ENCODE measurements around the gene PRM1. TPM values are rescaled to one million over a fixed set of nuclear protein-coding genes. Genes with fewer than 3 reads are reported as not detected.

The PRM1 gene
- total RNA-seq, 1 donor from 2014 or later, result not detected

DNA sequence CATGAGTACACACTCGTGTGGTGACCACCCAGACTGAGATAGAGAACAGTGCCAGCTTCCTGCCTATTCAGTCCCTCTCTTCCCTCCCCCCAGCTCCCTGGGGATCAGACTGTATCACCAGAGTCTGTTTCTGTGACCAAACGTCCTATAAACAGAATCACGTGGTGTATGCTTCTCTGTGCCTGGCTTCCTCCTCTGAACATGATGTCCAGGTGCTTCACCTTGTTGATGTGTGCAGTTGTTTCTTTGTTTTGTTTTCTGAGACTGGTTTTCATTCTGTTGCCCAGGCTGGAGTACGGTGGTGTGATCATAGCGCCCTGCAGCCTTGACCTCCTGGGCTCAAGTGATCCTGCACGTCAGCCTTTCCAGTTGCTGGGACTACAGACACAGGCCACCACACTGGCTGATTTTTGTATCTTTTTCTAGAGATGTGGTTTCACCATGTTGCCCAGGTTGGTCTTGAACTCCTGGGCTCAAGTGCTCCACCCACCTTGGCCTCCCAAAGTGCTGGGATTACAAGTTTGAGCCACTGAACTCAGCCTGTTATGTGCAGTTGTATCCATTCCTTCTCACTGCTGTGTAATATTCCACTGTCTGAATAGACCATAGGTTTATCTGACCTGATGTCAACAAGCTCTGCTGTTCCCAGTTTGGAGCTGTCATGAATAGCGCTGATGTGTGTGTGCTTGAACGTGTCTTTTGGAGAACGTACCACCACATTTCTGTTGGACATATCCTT is 28.9 kb upstream of the PRM1 start:
- Mint-ChIP-seq H3K27ac (ENCODE audit: unreplicated experiment) (no peak overlapping the region), H3K27me3 (ENCODE audit: unreplicated experiment) (peaks cover 3% of the 10 kb centered on the region), H3K36me3 (ENCODE audit: unreplicated experiment) (no peaks in the 10 kb centered on the region), H3K4me3 (ENCODE audit: unreplicated experiment) (no peak overlapping the region), H3K9me3 (ENCODE audit: unreplicated experiment) (peaks cover 1% of the 10 kb centered on the region), H3K4me1 (ENCODE audit: low read depth, unreplicated experiment) (peaks cover 4% of the 10 kb centered on the region)
- no peak for DNase-seq
- TF ChIP-seq, protein P1, sequence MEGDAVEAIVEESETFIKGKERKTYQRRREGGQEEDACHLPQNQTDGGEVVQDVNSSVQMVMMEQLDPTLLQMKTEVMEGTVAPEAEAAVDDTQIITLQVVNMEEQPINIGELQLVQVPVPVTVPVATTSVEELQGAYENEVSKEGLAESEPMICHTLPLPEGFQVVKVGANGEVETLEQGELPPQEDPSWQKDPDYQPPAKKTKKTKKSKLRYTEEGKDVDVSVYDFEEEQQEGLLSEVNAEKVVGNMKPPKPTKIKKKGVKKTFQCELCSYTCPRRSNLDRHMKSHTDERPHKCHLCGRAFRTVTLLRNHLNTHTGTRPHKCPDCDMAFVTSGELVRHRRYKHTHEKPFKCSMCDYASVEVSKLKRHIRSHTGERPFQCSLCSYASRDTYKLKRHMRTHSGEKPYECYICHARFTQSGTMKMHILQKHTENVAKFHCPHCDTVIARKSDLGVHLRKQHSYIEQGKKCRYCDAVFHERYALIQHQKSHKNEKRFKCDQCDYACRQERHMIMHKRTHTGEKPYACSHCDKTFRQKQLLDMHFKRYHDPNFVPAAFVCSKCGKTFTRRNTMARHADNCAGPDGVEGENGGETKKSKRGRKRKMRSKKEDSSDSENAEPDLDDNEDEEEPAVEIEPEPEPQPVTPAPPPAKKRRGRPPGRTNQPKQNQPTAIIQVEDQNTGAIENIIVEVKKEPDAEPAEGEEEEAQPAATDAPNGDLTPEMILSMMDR (IDR thresholded peaks at IDR 0.05; ENCODE audit: partially characterized antibody, unreplicated experiment), result no peak

DNA sequence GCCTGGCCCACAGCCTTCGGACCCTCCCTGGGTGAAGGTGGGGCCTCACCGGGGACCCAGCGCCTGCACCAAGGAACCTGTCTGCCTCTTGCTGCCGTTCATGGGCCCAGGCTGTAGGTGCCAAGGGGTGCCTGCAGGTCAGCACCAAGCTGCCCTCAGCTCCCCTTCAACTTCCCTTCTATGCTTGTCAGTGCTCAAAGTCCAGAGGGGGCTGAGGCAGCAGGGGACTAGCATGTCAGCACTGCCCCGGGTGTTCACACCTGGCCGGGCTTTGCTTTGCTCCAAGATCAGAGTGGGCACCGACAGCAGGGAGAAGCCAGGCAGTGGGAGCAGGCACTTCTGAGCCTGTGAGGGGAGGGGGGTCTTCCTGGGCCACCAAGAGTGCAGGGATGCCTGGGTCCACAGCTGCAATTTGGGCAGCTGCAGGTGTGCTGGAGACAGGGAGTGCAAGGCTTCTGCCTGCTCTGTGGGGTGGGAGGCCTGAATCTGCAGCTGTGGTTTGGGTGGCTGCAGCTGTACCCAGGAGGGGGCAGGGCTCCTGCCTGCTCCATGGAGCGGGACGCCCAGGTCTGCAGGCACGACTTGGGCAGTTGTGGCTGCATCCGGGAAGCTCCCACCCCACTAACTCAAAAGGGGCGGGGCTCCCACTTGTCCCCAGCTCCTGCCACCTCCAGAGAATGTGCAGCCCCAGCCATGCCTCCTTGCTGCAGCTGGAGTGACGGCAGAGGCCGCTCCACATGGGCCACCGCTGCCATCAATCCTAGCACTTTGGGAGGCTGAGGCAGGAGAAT is 27.6 kb upstream of the PRM1 start:
- Mint-ChIP-seq H3K4me3 (ENCODE audit: unreplicated experiment) (no peak overlapping the region), H3K9me3 (ENCODE audit: unreplicated experiment) (peaks cover 1% of the 10 kb centered on the region)
- DNase-seq, result no peak

DNA sequence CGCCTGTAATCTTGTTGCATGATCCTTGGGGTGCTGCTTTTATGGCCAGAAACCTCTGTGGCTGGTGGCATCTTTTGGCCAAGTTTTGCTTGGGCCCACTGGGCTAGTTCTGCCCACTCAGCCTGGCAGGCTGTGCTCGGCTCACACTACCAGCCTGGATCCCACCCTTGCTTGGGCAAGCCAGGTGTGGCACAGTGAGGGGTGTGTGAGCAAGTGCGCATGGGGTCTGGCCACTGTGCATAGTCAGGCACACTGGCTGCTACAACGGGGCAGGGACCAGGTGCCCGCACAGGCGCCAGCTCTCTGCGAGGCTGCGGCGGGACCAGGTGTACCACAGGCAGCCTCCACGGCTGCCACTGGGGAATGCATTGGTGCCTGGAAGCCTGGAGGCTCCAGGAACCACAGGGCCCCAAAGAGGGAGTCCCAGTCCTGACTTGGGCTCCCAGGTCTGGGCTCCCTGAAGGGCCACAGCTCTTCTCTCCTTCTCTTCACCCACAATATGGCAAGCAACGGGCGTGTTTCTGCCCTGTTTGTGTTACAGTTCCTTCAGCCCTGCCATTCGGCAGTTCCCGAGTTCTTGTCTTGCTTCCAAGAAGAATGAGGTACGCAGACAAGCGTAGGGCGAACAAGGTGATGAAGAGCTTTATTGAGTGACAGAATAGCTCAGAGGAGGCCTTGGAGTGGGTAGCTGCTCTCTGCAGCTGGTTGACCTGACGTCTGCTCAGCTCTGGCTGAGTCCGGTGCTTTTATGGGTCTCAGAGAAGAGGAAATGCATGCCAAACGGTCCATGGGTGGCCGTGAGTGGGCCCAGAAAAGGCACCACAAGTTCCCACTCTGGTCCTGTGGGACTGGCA is 26.7 kb upstream of the PRM1 start:
- H3K4me1 Mint-ChIP-seq (ENCODE audit: low read depth, unreplicated experiment), result peaks cover 3% of the 10 kb centered on the region
- H3K9me3 Mint-ChIP-seq (ENCODE audit: unreplicated experiment), result peaks cover 1% of the 10 kb centered on the region
- H3K27me3 Mint-ChIP-seq (ENCODE audit: unreplicated experiment), result peaks cover 1% of the 10 kb centered on the region
- H3K27ac Mint-ChIP-seq (ENCODE audit: unreplicated experiment), result no peak overlapping the region
- DNase-seq, result no peak
- no peaks in the 10 kb centered on the region for H3K36me3 Mint-ChIP-seq (ENCODE audit: unreplicated experiment)
- TF ChIP-seq, protein P1 (IDR thresholded peaks at IDR 0.05; ENCODE audit: partially characterized antibody, unreplicated experiment), result no peak
- no peak overlapping the region for H3K4me3 Mint-ChIP-seq (ENCODE audit: unreplicated experiment)

More for the DNA sequence above, 27.6 kb upstream of the PRM1 start:
- no peak overlapping the region for H3K27ac Mint-ChIP-seq (ENCODE audit: unreplicated experiment)
- no peaks in the 10 kb centered on the region for H3K36me3 Mint-ChIP-seq (ENCODE audit: unreplicated experiment)
- H3K27me3 Mint-ChIP-seq (ENCODE audit: unreplicated experiment), result peaks cover 2% of the 10 kb centered on the region
- H3K4me1 Mint-ChIP-seq (ENCODE audit: low read depth, unreplicated experiment), result peaks cover 4% of the 10 kb centered on the region
- TF ChIP-seq, protein P1 (IDR thresholded peaks at IDR 0.05; ENCODE audit: partially characterized antibody, unreplicated experiment), result no peak

DNA sequence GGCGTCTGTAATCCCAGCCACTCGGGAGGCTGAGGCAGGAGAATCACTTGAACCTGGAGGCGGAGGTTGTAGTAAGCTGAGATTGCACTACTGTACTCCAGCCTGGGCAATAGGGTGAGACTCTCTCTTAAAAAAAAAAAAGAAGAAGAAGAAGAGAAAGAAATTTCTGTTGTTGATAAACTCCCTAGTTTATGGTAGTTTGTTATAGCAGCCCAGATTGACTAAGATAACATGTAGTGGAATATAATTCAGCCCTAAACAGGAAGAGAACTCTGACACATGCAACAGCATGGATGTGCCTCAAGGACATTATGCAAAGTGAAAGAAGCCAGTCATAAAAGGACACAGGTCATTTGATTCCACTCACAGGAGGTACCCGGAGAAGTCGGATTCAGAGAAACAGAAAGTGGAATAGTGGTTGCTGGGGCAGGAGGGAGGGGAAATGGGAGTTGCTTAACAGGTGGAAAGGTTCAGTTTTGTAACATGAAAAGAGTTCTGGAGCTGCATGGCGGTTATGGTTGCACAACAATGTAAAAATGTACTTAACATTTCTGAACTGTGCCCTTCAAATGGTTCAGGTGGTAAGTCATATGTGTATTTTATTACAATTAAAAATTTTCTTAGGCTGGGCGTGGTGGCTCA is 26.0 kb upstream of the PRM1 start:
- H3K27me3 Mint-ChIP-seq (ENCODE audit: unreplicated experiment), result peaks cover 1% of the 10 kb centered on the region
- H3K4me1 Mint-ChIP-seq (ENCODE audit: low read depth, unreplicated experiment), result peaks cover 2% of the 10 kb centered on the region
- TF ChIP-seq, protein P1 (IDR thresholded peaks at IDR 0.05; ENCODE audit: partially characterized antibody, unreplicated experiment), result no peak
- no peak for DNase-seq
- H3K27ac Mint-ChIP-seq (ENCODE audit: unreplicated experiment), result no peak overlapping the region
- H3K4me3 Mint-ChIP-seq (ENCODE audit: unreplicated experiment), result no peak overlapping the region
- H3K9me3 Mint-ChIP-seq (ENCODE audit: unreplicated experiment), result peaks cover 1% of the 10 kb centered on the region
- H3K36me3 Mint-ChIP-seq (ENCODE audit: unreplicated experiment), result no peaks in the 10 kb centered on the region
